OCI-M1 (cell line): Measurements from ENCODE around the gene MEGF11.
"Not testable (repeated sequence)": the region's sequence is repeated elsewhere in the genome, so short reads cannot be mapped to it uniquely, and the experiment has no call there.

Source experiments
- DNase-seq: peaks from one replicate; lab custom pipeline; 2025; lab: John Stamatoyannopoulos, UW

MEGF11 gene

DNA sequence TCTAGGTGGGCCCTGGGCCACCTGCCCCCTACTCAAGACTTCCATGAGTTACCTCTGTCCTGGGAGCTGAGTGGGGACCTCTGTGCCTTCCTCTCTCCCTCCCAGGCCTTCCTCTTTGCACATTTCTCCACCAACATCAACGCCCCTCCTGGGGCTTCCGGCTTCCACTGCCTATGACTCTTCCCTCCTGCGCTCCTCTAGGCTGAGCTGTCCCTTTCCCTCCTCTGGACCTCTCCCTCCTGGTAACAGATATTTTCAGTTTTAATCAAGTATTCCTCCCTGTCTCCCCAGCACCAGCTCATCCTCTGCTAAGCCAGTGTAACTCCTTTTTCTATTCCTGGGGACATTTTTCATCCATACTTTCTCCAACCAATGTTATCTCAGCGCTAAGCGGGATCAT, 223.9 kb downstream of the MEGF11 start:
- DNase-seq, result no peak

GRCh38 chr15:66027268-66027805, 226.2 kb downstream of the MEGF11 start:
- DNase-seq, result no peak

GRCh38 chr15:66025972-66026371, 227.6 kb downstream of the MEGF11 start:
- no peak for DNase-seq

- no peak for DNase-seq
Measured at GRCh38 chr15:66025015-66025452, 228.5 kb downstream of the MEGF11 start.

GRCh38 chr15:66024116-66024515, 229.4 kb downstream of the MEGF11 start:
- DNase-seq, result no peak

GRCh38 chr15:66023311-66023972, 230.1 kb downstream of the MEGF11 start:
- no peak for DNase-seq

DNA sequence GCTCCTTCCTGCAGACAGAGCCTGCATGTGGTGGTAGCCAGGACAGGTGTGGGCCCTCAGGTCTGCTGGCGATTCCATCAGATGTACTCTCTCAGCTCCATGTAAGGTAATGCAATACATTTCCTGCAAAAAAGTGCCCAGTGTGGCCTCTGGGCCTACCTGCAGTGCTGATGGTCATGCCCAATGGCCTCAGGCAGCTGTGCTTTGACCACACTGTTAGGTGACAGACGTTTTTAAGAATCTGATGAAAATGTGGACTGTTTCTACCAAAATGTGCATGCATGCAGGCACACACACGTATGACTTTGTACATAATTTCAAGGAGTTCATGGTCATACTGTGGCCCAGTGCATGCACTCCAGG, 231.4 kb downstream of the MEGF11 start:
- DNase-seq, result no peak

DNA sequence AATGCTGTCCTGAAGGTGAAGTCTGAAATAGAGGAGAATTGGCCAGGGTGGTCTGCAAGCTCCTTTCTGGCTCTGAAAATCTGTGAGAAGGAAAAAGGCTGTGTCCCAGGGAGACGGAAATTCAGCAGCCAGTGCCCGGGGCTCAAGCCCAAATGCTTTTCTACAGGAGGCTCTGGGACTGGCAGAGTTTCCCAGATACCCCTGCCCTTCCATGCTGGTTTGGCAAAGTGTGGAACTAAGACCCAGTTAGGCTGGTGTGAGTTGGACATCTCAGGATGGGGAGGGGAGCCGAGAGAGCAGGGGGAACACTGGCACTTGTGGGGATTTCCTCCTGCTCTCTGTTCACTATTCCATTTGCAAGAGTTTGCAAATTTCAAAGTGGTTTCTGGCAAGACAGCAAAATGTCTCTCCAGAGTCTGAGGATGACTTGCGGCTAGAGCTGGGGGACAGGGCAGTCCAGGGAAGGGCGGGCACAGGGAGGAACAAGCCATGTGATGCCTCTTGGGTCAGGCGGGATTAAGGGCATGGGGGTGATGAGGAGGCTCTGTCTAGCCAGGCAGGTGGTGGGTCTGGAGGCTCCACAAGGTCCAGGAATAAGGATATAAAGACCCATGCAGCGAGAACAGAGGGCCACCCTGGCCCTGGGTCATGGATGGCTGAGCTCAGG, 231.9 kb downstream of the MEGF11 start:
- DNase-seq, result no peak

GRCh38 chr15:66019826-66020398, 233.6 kb downstream of the MEGF11 start:
- DNase-seq, result no peak

DNA sequence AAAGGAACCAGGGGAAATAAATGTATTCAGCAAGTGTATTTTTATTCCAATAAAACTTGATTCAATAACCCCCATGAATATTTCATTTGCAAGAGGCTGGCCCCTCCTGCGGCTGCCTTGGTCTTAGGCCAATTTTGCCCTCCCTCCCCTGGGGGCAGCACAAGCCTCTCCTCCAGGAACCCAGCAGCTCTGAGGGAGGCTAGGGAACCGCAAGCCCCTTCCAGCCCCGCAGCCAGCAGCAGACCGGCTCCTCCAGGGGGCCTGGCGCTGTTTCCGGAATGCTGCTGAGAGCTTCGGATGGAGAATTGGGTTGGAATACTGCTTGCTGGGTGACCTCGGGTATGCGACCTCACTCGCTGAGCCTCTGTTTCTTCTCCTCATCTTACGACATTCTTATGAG, 234.2 kb downstream of the MEGF11 start:
- DNase-seq, result no peak

DNA sequence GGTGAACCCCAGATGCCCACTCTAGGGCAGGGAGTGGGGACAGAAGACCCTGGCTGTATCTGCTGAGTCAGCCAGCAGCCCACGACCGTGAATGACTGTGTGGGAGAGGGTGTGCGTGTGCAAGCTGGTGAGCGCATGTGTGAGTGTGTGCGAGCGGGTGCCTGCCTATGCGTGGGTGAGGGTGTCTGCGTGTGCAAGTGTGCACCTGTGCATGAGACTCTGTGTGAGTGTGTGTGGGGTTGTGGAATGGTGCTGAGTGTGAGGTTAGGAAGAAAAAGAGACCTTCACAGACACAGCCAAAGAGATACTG, 235.1 kb downstream of the MEGF11 start:
- DNase-seq, result no peak

DNA sequence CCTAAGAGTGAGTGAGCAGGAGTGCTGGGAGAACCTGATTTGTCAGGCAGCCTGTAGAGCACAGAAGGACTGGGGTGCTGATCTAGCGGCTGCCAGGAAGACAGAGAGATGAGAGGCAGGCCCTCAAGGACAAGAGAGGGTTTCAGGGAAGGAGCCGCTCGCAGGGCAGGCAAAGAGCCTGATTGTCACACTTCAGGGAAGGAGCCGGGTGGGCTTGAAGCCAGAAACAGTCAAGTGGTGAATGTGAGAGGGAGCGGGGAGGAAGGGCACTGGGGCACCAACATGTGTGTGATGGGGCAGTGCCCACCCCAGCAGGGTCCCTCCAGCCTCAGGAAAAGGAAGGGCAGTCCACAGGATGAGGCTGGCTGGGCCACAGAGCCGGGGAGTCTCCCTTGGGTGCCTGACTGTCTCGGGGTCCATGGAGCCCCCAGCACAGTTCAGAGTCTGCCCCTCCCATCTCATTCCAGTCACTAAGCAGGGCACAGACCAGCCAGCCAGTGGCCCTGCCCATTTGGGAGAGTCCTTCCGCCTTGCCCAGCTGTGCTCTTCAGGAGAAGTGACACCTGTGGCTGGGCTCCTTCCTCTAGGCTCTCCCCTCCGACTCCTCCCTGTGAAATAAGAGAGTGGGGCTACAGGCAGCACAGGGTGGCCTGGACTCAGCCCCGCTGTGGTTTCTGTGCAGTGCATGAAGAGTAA, 235.6 kb downstream of the MEGF11 start:
- no peak for DNase-seq

DNA sequence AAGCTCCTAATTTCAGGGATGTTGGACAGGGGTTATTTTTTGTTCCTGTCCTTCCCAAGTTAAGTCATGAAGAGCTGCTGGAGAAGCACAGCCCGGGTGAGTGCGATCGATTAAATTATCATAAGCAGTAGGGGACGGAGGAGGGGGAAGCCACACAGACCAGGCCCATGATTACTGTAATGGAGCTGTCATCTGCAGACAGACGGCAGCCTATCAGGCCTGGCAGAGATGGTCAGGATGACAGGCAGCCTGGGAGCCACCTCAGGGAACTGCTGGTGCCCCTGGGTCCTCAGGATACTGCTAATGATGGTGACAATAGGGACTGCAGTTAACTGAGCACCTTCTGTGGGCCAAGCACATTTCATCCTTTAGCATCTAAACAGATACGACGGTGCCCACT, 236.6 kb downstream of the MEGF11 start:
- DNase-seq, result no peak

- DNase-seq, result no peak
Measured at GRCh38 chr15:66016199-66016598, 237.4 kb downstream of the MEGF11 start.

- DNase-seq, result no peak
Measured at GRCh38 chr15:66014635-66015182, 238.8 kb downstream of the MEGF11 start.

DNA sequence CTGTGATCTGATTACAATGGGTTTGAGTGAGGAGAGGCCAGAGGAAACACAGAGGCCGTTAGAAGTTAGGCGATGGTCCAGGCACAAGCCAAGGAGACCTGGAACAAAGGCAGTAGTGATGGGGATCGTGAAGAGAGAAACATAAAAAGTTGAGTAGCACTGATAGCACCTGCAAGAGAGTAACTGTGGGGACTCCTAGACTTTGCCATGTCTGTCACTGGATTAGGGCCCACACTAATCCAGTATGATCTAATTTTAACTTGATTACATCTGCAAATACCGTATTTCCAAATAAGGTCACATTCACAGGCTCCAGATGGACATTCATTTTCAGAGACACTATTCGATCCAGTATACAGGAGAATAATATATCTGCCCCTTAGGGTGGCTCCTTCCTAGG, 239.5 kb downstream of the MEGF11 start:
- no peak for DNase-seq

- peak; percentile 45 for DNase-seq
Measured at GRCh38 chr15:66008940-66009562, 244.5 kb downstream of the MEGF11 start.

GRCh38 chr15:66007663-66008262, 245.8 kb downstream of the MEGF11 start:
- peak; percentile 26 for DNase-seq

DNA sequence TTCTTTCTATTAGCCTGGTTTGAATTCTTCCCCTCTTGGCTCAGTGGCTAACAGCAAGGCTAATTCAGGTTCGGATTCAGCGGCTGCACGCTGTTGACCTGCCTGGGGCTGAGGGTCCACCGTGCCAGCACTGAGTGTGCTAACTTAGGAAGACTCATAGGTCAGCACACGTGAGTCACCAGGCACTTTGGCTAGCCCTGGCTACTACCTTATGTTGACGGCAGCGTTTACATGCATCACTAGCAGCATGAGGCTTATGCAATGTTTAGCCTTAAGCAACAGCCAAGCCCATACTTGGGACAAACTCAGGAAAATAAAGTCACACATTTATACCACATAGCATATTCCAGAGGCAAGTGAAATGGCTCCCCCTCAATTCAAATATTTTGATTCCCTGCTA, 246.6 kb downstream of the MEGF11 start:
- DNase-seq, result no peak

GRCh38 chr15:66004618-66005262, 248.8 kb downstream of the MEGF11 start:
- DNase-seq, result peak; percentile 46

- not testable (repeated sequence) for DNase-seq
Measured at GRCh38 chr15:66003129-66003528, 250.4 kb downstream of the MEGF11 start.
